ENCODE data around the gene ATP8B3.

DNA sequence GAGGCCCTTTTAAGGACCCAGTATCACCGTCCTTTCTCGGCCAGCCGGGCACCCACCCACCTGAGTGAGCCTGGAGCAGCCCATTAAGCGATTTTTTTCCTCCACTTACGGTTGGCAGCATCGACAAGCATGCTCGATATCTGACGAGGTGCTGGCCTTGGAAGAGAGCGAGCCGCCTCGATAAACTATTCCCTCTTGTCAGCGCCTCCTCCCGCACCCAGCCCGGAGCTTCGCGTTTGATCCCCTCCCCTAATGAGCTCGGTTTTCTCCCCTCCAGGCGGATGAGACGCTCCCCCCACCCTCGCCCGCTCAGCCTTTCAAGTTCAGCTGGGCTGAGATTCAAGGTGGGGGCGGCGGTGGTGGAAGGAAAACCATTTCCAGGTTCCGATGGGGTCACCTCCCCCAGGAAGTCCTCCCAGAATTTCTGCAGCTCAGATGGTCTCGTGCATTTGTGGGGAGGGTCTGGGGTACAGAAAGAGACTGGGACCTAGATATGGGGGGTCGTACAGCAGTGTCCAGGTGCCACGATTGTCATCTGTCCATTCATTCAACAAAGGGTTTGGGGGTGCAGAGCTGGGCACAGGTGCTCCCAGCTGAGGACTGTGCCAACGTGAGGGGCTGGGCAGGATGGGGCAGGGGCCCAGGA lies 77.6 kb downstream of the ATP8B3 start:
- TF ChIP-seq, protein P1, sequence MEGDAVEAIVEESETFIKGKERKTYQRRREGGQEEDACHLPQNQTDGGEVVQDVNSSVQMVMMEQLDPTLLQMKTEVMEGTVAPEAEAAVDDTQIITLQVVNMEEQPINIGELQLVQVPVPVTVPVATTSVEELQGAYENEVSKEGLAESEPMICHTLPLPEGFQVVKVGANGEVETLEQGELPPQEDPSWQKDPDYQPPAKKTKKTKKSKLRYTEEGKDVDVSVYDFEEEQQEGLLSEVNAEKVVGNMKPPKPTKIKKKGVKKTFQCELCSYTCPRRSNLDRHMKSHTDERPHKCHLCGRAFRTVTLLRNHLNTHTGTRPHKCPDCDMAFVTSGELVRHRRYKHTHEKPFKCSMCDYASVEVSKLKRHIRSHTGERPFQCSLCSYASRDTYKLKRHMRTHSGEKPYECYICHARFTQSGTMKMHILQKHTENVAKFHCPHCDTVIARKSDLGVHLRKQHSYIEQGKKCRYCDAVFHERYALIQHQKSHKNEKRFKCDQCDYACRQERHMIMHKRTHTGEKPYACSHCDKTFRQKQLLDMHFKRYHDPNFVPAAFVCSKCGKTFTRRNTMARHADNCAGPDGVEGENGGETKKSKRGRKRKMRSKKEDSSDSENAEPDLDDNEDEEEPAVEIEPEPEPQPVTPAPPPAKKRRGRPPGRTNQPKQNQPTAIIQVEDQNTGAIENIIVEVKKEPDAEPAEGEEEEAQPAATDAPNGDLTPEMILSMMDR (optimal IDR thresholded peaks at IDR 0.05 in 1 of 3, IDR thresholded peaks at IDR 0.05 in 1 of 3, conservative IDR thresholded peaks at IDR 0.05 in 1 of 3; ENCODE audit: extremely low read depth in 1 of 3, insufficient read depth in 2 of 3, low read length in 3 of 3), result no peak
- TF ChIP-seq EZH2 (IDR thresholded peaks at IDR 0.05; ENCODE audit: low read length), result peak; percentile 53
